Measurements from ENCODE around the gene SLC39A12.
"Not testable (repeated sequence)": the region's sequence is repeated elsewhere in the genome, so short reads cannot be mapped to it uniquely, and the experiment has no call there.

Gene SLC39A12

GRCh38 chr10:17951868-17952371 is at the start of gene SLC39A12:
Gene SLC39A12, plus strand, starts transcription at chr10:17951918. Its CDS starts 1,359 bp downstream, at chr10:17953277.
- DNase-seq: no peak

GRCh38 chr10:17904564-17904963 is 47.2 kb upstream of the SLC39A12 start:
- DNase-seq: no peak

- DNase-seq: no peak
Measured at GRCh38 chr10:17905491-17905890, 46.2 kb upstream of the SLC39A12 start.

GRCh38 chr10:17906002-17906401 is 45.7 kb upstream of the SLC39A12 start:
- DNase-seq: no peak

GRCh38 chr10:17907641-17908040 is 44.1 kb upstream of the SLC39A12 start:
- no peak for DNase-seq

GRCh38 chr10:17910125-17910789 is 41.5 kb upstream of the SLC39A12 start:
- DNase-seq: no peak

GRCh38 chr10:17912754-17913153 is 39.0 kb upstream of the SLC39A12 start:
- no peak for DNase-seq

GRCh38 chr10:17913604-17914003 is 38.1 kb upstream of the SLC39A12 start:
- no peak for DNase-seq

GRCh38 chr10:17914169-17915045 is 37.3 kb upstream of the SLC39A12 start:
- DNase-seq: no peak

GRCh38 chr10:17915181-17915580 is 36.5 kb upstream of the SLC39A12 start:
- no peak for DNase-seq

GRCh38 chr10:17918187-17918903 is 33.4 kb upstream of the SLC39A12 start:
- DNase-seq: no peak

GRCh38 chr10:17921378-17921777 is 30.3 kb upstream of the SLC39A12 start:
- no peak for DNase-seq

- DNase-seq: no peak
Measured at GRCh38 chr10:17923728-17924127, 28.0 kb upstream of the SLC39A12 start.

GRCh38 chr10:17943033-17943745 is 8.5 kb upstream of the SLC39A12 start:
- no peak for DNase-seq

- DNase-seq: not testable (repeated sequence)
Measured at GRCh38 chr10:17950269-17950668, 1.4 kb upstream of the SLC39A12 start.

GRCh38 chr10:17950726-17951125 is 992 bp upstream of the SLC39A12 start:
- no peak for DNase-seq

GRCh38 chr10:17954372-17954771 is 2.7 kb downstream of the SLC39A12 start:
- DNase-seq: not testable (repeated sequence)

- DNase-seq: no peak
Measured at GRCh38 chr10:17954861-17955260, 3.1 kb downstream of the SLC39A12 start.

- DNase-seq: no peak
Measured at GRCh38 chr10:17958049-17958448, 6.3 kb downstream of the SLC39A12 start.

- no peak for DNase-seq
Measured at GRCh38 chr10:17959870-17960269, 8.2 kb downstream of the SLC39A12 start.

- DNase-seq: no peak
Measured at GRCh38 chr10:17961551-17962422, 10.1 kb downstream of the SLC39A12 start.

GRCh38 chr10:17963431-17963830 is 11.7 kb downstream of the SLC39A12 start:
- DNase-seq: no peak
